Mesenteric fat pad (tissue), 1 donor: ENCODE results near the gene OR51B6. TPM values are rescaled to one million over a fixed set of nuclear protein-coding genes. Genes with fewer than 3 reads are reported as not detected.
"Not testable (repeated sequence)": the region's sequence is repeated elsewhere in the genome, so short reads cannot be mapped to it uniquely, and the experiment has no call there.

Source experiments
- DNase-seq: peaks from one replicate; pipeline ENCODE4 v3.0.0-alpha.2; 2020; ENCODE audit warnings: low spot score
- long read RNA-seq: library from polyadenylated mRNA; unstranded; transcript quantifications from one replicate; pipeline ENCODE4 v2.0.0, GENCODE V29; 2020
- total RNA-seq: library from RNA; stranded (reverse); fragmentation: NEBNext Ultra II Directional; extraction: Animal tissue kit (Norgen Biotek cat#: 25700); gene quantifications from one replicate; pipeline ENCODE4 v1.2.1, GENCODE V29; 2021
- donor health status: DM: yes; HTN: yes; CAD: no.

OR51B6 gene
- total RNA-seq = not detected
- long read RNA-seq = 0 reads

- DNase-seq = no peak
These were observed at the start of gene OR51B6 for GRCh38 chr11:5351208-5351607. Gene OR51B6 (plus strand): TSS chr11:5351508. CDS start chr11:5351508, 0 bp downstream.

- DNase-seq = no peak
These were observed 49.5 kb upstream of the OR51B6 start, which contains the start of gene OR51B4 for GRCh38 chr11:5301846-5302245. Gene OR51B4 (minus strand): TSS chr11:5301946. CDS start chr11:5301946, 0 bp downstream.

GRCh38 chr11:5303626-5304025, 47.7 kb upstream of the OR51B6 start:
- DNase-seq = no peak

GRCh38 chr11:5304046-5304445, 47.3 kb upstream of the OR51B6 start:
- no peak for DNase-seq

- DNase-seq = no peak
These were observed 43.9 kb upstream of the OR51B6 start for GRCh38 chr11:5307256-5308019.

GRCh38 chr11:5310423-5310822, 40.9 kb upstream of the OR51B6 start:
- DNase-seq = no peak

GRCh38 chr11:5313326-5314023, 37.8 kb upstream of the OR51B6 start:
- DNase-seq = not testable (repeated sequence)

GRCh38 chr11:5317292-5317691, 34.0 kb upstream of the OR51B6 start:
- DNase-seq = no peak

- no peak for DNase-seq
These were observed 27.1 kb upstream of the OR51B6 start, which contains the start of gene OR51B2 for GRCh38 chr11:5324197-5324596. Gene OR51B2 (minus strand): TSS chr11:5324297. CDS start chr11:5324297, 0 bp downstream.

GRCh38 chr11:5335170-5335569, 16.1 kb upstream of the OR51B6 start:
- no peak for DNase-seq

GRCh38 chr11:5336331-5336730, 15.0 kb upstream of the OR51B6 start:
- no peak for DNase-seq

GRCh38 chr11:5337253-5337652, 14.1 kb upstream of the OR51B6 start:
- not testable (repeated sequence) for DNase-seq

GRCh38 chr11:5339771-5340322, 11.5 kb upstream of the OR51B6 start:
- no peak for DNase-seq

- no peak for DNase-seq
These were observed 7.6 kb upstream of the OR51B6 start, which contains the start of gene OR51B5 for GRCh38 chr11:5343474-5344335. Gene OR51B5 (minus strand): TSS chr11:5343524. CDS start chr11:5343524, 0 bp downstream.

GRCh38 chr11:5345831-5346230, 5.5 kb upstream of the OR51B6 start:
- DNase-seq = no peak

GRCh38 chr11:5348551-5349194, 2.6 kb upstream of the OR51B6 start:
- DNase-seq = no peak

GRCh38 chr11:5349550-5349949, 1.8 kb upstream of the OR51B6 start:
- no peak for DNase-seq

GRCh38 chr11:5356031-5356430, 4.7 kb downstream of the OR51B6 start:
- DNase-seq = not testable (repeated sequence)

GRCh38 chr11:5362017-5362625, 10.8 kb downstream of the OR51B6 start:
- no peak for DNase-seq

- DNase-seq = no peak
These were observed 12.4 kb downstream of the OR51B6 start for GRCh38 chr11:5363679-5364078.
